HG03442 (cell line): ENCODE measurements around the gene FBXO3.
A peak's percentile ranks its signal among the peaks of the same experiment; 100 is the strongest.

Experiments used
- ATAC-seq: cut with Tn5 transposase; IDR thresholded peaks from one replicate; pipeline ENCODE4 v1.9.1; 2021; ENCODE audit warnings: mild to moderate bottlenecking, moderate library complexity; ENCODE audit not compliant: unreplicated experiment

The FBXO3 gene

GRCh38 chr11:33703788-33704187, 70.5 kb downstream of the FBXO3 start:
- ATAC-seq, result no peak

GRCh38 chr11:33703234-33703633, 71.1 kb downstream of the FBXO3 start:
- ATAC-seq, result no peak

GRCh38 chr11:33701302-33702230, 72.8 kb downstream of the FBXO3 start:
- ATAC-seq, result no peak

GRCh38 chr11:33700502-33701271, 73.6 kb downstream of the FBXO3 start, which contains the start of gene C11orf91:
Gene C11orf91 (minus strand): TSS chr11:33700826. CDS start chr11:33700740, 86 bp downstream.
- ATAC-seq, result peak; percentile 92

GRCh38 chr11:33700063-33700501, 74.2 kb downstream of the FBXO3 start:
- ATAC-seq, result no peak

GRCh38 chr11:33699515-33700062, 74.7 kb downstream of the FBXO3 start:
- ATAC-seq, result no peak

GRCh38 chr11:33698921-33699320, 75.4 kb downstream of the FBXO3 start:
- no peak for ATAC-seq

- ATAC-seq, result no peak
Observed at GRCh38 chr11:33697997-33698396, 76.3 kb downstream of the FBXO3 start.

- ATAC-seq, result no peak
Observed at GRCh38 chr11:33696931-33697638, 77.2 kb downstream of the FBXO3 start.

GRCh38 chr11:33696411-33696810, 77.9 kb downstream of the FBXO3 start:
- no peak for ATAC-seq

- no peak for ATAC-seq
Observed at GRCh38 chr11:33695051-33695566, 79.2 kb downstream of the FBXO3 start.

GRCh38 chr11:33694346-33695050, 79.8 kb downstream of the FBXO3 start:
- no peak for ATAC-seq

- no peak for ATAC-seq
Observed at GRCh38 chr11:33692541-33692940, 81.8 kb downstream of the FBXO3 start.

GRCh38 chr11:33692013-33692504, 82.3 kb downstream of the FBXO3 start:
- no peak for ATAC-seq

GRCh38 chr11:33691066-33691864, 83.1 kb downstream of the FBXO3 start:
- ATAC-seq, result no peak
